ENCODE data around the gene FEZF2.

DNA sequence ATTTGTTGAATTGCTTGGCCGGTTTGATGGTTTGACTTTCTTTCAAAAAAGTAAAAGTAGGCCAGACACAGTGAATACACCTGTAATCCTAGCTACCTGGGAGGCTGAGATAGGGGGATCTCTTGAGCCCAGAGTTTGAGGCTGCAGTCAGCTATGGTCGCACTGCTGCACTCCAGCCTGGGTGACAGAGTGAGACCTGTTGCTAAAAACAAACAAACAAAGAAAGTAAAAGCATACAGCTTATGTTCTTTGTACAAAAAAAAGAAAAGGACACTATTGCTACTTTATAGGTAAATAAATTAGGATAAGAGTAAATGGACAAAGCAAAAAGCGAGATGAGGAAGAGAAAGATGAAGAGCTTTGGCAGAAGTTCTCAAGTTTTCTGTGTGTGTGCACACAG is 13.9 kb upstream of the FEZF2 start:
- TF ChIP-seq ARNTL (CRISPR knock-in tag; IDR thresholded peaks at IDR 0.05; ENCODE audit: borderline replicate concordance, low read depth) (no peak), ZNF565 (CRISPR knock-in tag; conservative IDR thresholded peaks at IDR 0.05; ENCODE audit: low read depth) (no peak), ZFP3 (CRISPR knock-in tag; IDR thresholded peaks at IDR 0.05) (no peak), SNAI2 (CRISPR knock-in tag; IDR thresholded peaks at IDR 0.05) (no peak), ZC3H10 (CRISPR knock-in tag; IDR thresholded peaks at IDR 0.05) (no peak), ZFP30 (CRISPR knock-in tag; IDR thresholded peaks at IDR 0.05) (no peak), GLIS3 (CRISPR knock-in tag; IDR thresholded peaks at IDR 0.05) (no peak), RARB (CRISPR knock-in tag; IDR thresholded peaks at IDR 0.05) (no peak)
- TF ChIP-seq, protein P1, sequence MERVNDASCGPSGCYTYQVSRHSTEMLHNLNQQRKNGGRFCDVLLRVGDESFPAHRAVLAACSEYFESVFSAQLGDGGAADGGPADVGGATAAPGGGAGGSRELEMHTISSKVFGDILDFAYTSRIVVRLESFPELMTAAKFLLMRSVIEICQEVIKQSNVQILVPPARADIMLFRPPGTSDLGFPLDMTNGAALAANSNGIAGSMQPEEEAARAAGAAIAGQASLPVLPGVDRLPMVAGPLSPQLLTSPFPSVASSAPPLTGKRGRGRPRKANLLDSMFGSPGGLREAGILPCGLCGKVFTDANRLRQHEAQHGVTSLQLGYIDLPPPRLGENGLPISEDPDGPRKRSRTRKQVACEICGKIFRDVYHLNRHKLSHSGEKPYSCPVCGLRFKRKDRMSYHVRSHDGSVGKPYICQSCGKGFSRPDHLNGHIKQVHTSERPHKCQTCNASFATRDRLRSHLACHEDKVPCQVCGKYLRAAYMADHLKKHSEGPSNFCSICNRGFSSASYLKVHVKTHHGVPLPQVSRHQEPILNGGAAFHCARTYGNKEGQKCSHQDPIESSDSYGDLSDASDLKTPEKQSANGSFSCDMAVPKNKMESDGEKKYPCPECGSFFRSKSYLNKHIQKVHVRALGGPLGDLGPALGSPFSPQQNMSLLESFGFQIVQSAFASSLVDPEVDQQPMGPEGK (CRISPR knock-in tag; IDR thresholded peaks at IDR 0.05; ENCODE audit: borderline replicate concordance): no peak
- TF ChIP-seq, protein P2, sequence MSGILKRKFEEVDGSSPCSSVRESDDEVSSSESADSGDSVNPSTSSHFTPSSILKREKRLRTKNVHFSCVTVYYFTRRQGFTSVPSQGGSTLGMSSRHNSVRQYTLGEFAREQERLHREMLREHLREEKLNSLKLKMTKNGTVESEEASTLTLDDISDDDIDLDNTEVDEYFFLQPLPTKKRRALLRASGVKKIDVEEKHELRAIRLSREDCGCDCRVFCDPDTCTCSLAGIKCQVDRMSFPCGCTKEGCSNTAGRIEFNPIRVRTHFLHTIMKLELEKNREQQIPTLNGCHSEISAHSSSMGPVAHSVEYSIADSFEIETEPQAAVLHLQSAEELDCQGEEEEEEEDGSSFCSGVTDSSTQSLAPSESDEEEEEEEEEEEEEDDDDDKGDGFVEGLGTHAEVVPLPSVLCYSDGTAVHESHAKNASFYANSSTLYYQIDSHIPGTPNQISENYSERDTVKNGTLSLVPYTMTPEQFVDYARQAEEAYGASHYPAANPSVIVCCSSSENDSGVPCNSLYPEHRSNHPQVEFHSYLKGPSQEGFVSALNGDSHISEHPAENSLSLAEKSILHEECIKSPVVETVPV (CRISPR knock-in tag; IDR thresholded peaks at IDR 0.05): no peak
